Measurements from ENCODE around the gene PRRT3. TPM values are rescaled to one million over a fixed set of nuclear protein-coding genes. Genes with fewer than 3 reads are reported as not detected.
A peak's percentile ranks its signal among the peaks of the same experiment; 100 is the strongest.

PRRT3 gene
- total and polyA plus RNA-seq, 12 donors, result 0.30 to 6.4 (median 3.0) TPM

- no peak overlapping the region for H3K27ac ChIP-seq
- TF ChIP-seq POLR2A (IDR thresholded peaks at IDR 0.05) (no peak), CTCF (IDR thresholded peaks at IDR 0.05) (no peak)
- H3K9me3 ChIP-seq (replicated peaks in 1 of 3), result no peaks in the 10 kb centered on the region
- intact Hi-C loops (cut with DNase I), result no loop called here
- no peak for DNase-seq
- WGBS, 4 donors, result 91 to 92% (median 91%) methylated on average over 3 of the region's 3 CpGs
- H3K36me3 ChIP-seq (replicated peaks in 1 of 2), result peaks cover 0 to 80% of the 10 kb centered on the region in 2 donors
- H3K4me1 ChIP-seq (replicated peaks in 1 of 2), result no peaks in the 10 kb centered on the region
- H3K4me3 ChIP-seq, result no peak overlapping the region
- no peaks in the 10 kb centered on the region for H3K27me3 ChIP-seq
Measured at GRCh38 chr3:9970020-9970652, 17.9 kb upstream of the PRRT3 start.

- Histone ChIP-seq H3K9me3 (replicated peaks in 1 of 3) (no peaks in the 10 kb centered on the region), H3K4me3 (no peak overlapping the region), H3K27ac (no peak overlapping the region), H3K36me3 (replicated peaks in 1 of 2) (peaks cover 0 to 76% of the 10 kb centered on the region in 2 donors), H3K4me1 (replicated peaks in 1 of 2) (no peaks in the 10 kb centered on the region), H3K27me3 (no peaks in the 10 kb centered on the region)
- intact Hi-C loops (cut with DNase I), result no loop called here
- 91 to 98% (median 95%) methylated on average over 4 of the region's 4 CpGs for WGBS, 4 donors
- peak in 1 of 7 donors; percentile 20 for DNase-seq
- TF ChIP-seq CTCF (IDR thresholded peaks at IDR 0.05), result no peak
- no peak for TF ChIP-seq POLR2A (IDR thresholded peaks at IDR 0.05)
Measured at GRCh38 chr3:9969632-9970019, 17.4 kb upstream of the PRRT3 start.

- no peak for DNase-seq
- no peak overlapping the region for H3K27ac ChIP-seq
- intact Hi-C loops (cut with DNase I), result no loop called here
- TF ChIP-seq CTCF (IDR thresholded peaks at IDR 0.05), result no peak
- no peak for TF ChIP-seq POLR2A (IDR thresholded peaks at IDR 0.05)
- peaks cover 0 to 58% of the 10 kb centered on the region in 2 donors for H3K36me3 ChIP-seq (replicated peaks in 1 of 2)
- WGBS, 4 donors, result 97 to 100% (median 99%) methylated on average over 2 of the region's 2 CpGs
- H3K9me3 ChIP-seq (replicated peaks in 1 of 3), result no peaks in the 10 kb centered on the region
- no peaks in the 10 kb centered on the region for H3K27me3 ChIP-seq
- no peak overlapping the region for H3K4me3 ChIP-seq
- no peaks in the 10 kb centered on the region for H3K4me1 ChIP-seq (replicated peaks in 1 of 2)
Measured at GRCh38 chr3:9966841-9967240, 14.6 kb upstream of the PRRT3 start.

GRCh38 chr3:9965200-9965875 is 13.1 kb upstream of the PRRT3 start:
- WGBS, 4 donors, result 87 to 96% (median 91%) methylated on average over 6 of the region's 6 CpGs
- H3K4me3 ChIP-seq, result no peak overlapping the region
- intact Hi-C loops (cut with DNase I), result no loop called here
- no peak overlapping the region for H3K27ac ChIP-seq
- H3K27me3 ChIP-seq, result no peaks in the 10 kb centered on the region
- H3K4me1 ChIP-seq (replicated peaks in 1 of 2), result no peaks in the 10 kb centered on the region
- H3K9me3 ChIP-seq (replicated peaks in 1 of 3), result no peaks in the 10 kb centered on the region
- TF ChIP-seq CTCF (IDR thresholded peaks at IDR 0.05) (no peak), POLR2A (IDR thresholded peaks at IDR 0.05) (no peak)
- DNase-seq, result peak in 1 of 7 donors; percentile 24
- H3K36me3 ChIP-seq (replicated peaks in 1 of 2), result peaks cover 0 to 43% of the 10 kb centered on the region in 2 donors
